Jurkat, Clone E6-1 (cell line): Measurements from ENCODE around the gene TMEM163.
"Not testable (repeated sequence)": the region's sequence is repeated elsewhere in the genome, so short reads cannot be mapped to it uniquely, and the experiment has no call there.

Experiments used
- DNase-seq: peaks from one replicate; pipeline ENCODE4 v3.0.0-alpha.2; 2011; ENCODE audit warnings: low read depth, low spot score
- H3K4me3 ChIP-seq: 2 replicates; pipeline ENCODE4 v1.5.1; 2011; ENCODE audit warnings: mild to moderate bottlenecking, low read length, control low read depth, moderate library complexity

Gene TMEM163

DNA sequence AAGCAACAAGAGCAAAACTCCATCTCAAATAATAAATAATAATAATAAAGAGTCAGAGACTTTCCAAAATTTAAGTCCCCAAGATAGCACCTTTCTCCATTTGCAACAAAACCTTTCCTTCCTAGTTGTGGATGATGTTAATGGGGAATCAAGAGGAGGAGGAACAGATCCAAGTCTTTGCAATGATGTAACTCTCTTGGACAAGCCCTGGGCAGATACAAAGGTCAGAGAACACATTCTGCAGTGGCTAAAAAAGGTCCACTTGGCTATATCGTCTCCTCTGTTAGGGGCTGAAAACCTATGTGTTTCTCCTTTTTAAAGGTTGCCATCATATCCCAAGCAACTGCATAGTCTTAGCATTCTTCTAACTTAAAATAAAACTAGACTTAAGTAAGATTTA, 151.1 kb downstream of the TMEM163 start:
- no peak overlapping the region for H3K4me3 ChIP-seq
- DNase-seq = no peak

DNA sequence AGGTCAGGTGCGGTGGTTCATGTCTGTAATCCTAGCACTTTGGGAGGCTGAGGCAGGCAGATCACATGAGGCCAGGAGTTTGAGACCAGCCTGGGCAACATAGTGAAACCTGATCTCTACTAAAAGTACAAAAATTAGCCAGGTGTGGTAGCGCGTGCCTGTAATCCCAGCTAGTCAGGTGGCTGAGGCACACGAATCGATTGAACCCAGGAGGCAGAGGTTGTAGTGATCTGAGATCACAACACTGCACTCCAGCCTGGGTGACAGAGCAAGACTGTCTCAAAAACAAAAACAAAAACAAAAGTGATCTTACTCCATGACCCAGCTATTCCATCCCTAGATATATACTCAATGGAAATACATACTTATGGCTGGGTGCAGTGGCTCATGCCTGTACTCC, 153.8 kb downstream of the TMEM163 start:
- not testable (repeated sequence) for H3K4me3 ChIP-seq, DNase-seq

DNA sequence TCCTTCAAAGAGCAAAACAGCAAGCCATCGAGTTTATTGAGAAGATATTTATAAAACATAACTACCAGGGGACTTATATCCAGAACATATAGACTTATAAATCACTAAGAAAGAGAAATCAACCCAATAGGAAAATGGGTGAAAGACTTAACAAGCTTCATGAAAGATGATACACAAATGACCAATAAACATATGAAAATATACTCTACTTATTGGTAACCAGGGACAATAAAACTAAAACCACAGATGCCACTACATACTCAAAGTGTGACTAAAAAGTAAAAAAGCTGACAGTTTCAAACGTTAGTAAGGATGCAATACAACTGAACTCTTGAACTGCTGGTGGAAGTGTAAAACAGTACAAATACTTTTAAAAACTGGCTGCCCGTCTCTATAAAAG, 154.3 kb downstream of the TMEM163 start:
- no peak for DNase-seq
- H3K4me3 ChIP-seq = no peak overlapping the region

DNA sequence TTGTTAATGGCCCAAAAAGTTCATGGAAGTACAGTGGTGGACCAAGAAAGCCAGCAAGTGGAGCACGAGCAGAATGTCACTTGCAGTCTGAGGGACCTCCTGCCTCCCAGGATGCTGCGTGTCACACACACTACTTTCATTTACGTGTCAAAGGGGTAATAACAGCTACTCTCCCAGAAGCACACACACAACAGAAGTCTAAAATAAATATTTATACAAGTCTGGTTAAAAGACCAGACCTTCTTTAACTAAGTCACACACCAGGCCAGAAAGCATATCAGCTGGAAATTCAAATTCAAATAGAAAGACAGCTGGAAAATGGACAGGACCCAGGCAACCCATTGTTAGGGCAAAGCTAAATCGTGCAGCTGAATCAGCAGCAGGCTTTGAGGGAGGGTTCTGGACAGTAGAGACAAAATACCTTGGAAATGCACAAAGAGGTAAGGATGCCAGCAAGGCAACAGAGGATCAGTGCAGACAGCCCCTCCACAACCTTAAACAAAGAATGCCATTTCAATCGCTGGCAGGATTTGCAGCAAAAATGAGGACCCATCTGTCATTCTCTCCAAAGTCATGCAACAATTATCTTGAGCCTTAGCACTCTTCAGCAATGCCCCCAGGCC, 160.5 kb downstream of the TMEM163 start:
- H3K4me3 ChIP-seq = no peak overlapping the region
- no peak for DNase-seq

DNA sequence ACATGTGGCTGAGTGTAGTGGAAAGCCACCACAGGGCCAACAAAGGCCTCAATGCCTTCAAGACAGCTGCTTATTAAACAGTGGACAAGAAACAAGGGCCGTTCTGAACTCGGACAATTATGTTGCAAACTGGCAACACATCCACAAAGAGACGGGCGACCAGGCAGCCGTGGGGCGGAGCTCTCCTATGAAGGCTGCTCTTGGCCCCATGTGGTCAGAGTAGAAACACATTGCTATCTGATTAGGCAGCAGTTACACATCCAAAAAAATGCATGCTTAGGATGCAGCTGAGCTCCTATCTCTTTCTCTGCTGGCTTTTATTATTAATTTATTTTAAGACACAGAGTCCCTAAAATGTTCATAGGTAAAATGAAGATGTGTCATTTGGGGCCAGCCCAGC, 163.4 kb downstream of the TMEM163 start:
- DNase-seq = no peak

DNA sequence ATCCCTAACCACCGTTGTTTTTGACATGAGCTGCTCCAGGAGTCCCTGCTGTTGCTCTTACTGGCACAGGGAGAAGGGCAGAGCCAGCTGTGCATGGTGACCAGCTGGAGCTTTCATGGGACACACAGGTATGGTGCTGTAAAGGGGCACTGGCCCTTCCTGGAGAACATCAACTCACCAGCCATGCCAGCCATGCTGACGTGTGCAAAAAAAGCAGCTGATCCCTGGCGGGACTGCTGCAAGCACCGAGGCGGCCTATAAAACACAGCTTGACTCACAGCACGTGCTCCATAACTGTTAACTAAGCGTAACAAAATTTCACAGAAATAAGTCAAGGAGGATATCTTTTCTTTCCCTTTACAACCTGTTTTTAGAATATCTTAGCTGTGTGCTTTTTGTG, 165.1 kb downstream of the TMEM163 start:
- no peak for DNase-seq
- no peak overlapping the region for H3K4me3 ChIP-seq

More for the DNA sequence above, 163.4 kb downstream of the TMEM163 start:
- H3K4me3 ChIP-seq = no peak overlapping the region

DNA sequence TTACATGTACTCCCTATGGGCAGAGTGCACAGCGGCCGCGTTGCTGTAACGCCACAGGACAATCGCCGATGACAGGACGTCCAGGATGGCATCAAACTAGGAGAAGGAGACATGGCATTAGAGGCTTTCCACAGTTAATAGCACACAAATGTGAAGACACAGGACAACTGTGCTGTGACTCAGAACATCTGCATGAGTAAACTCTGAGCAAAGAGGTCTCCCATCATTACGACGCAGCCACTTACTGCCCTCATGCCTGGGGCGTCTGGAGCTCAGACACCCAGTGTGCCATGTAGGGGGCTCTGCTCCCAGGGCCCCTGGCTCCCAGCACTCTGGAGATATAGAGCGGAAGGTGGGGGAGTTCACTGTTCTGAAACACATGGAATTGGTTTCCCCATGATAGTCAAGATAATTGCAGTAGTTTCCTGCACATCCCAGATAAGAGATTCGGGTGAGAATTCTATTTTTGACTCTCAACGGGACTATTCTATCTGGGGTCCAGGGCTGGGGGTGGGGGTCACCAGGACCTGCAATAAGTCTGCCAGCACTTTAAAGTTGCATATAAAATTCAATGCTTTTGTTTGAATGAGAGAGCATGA, 168.1 kb downstream of the TMEM163 start:
- no peak for DNase-seq

DNA sequence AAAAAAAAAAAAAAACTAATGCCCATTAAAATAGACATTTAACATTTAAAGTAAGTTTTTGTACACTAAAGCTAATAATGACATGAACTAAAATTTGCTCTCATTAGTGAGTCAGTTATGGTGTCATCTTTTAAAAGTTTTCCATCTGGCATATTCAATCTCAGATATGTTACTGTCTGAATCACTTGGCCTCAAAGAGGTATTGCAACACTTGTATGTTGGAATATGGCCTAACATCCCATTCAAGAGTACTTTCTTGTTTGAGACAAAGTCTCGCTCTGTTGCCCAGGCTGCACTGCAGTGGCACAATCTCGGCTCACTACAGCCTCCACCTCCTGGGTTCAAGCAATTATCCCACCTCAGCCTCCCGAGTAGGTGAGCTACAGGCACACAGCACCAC, 169.7 kb downstream of the TMEM163 start:
- no peak for DNase-seq
- H3K4me3 ChIP-seq = no peak overlapping the region

More for the DNA sequence above, 168.1 kb downstream of the TMEM163 start:
- H3K4me3 ChIP-seq = no peak overlapping the region

DNA sequence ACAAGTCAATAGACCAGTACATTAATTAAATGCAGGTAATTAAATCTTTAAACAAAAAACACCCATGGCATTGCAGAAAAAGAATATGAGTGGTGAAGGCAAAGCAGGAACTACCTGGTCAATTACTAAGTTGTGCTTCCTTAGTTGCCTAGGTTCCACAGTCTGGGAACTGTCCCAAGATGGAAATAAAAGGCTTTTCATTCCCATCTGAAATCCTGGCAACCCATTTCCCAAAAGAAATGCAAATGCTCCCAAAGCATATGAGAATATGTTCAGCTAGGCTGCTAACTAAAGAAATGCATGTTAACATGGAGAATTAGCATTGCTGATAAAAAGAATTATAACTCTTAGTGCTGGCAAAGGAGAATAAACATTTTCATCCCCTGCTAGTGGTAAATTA, 177.8 kb downstream of the TMEM163 start:
- no peak overlapping the region for H3K4me3 ChIP-seq
- no peak for DNase-seq

DNA sequence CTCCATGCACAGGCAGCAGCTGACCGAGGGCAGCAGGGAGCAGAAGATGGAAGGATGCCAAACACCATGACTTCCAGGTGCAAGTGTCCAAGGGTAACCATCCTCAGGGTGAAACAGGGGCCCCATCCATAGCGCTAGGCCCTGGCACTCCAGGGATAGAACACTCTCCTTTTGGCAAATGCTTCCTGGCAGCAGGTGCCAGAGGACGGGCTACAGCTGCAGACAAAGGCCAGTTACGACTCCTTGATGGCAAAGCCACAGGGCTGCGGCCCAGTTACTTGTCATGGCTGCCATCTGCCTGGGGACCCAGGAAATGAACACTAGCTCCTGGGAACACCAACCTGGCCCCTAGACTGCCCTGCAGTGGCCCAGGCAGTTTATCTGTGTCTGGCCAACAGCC, 178.8 kb downstream of the TMEM163 start:
- no peak for DNase-seq
- H3K4me3 ChIP-seq = no peak overlapping the region

DNA sequence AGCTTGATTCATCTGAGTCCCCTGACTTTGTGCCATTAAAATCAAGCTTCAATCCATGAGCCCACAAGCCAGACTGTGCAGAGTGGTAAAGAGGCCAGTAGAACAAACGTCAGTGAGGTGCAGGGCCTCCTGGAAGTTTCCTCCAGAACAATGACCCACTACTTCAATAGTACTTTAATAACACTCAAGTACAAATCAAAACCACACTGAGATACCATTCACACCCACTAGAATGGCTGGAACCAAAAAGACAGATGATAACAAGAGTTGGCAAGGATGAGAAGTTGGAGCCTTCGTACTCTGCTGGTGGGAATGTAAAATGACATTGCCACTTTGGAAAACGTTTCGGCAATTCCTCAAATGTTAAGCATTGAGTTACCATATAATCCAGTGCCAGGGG, 181.1 kb downstream of the TMEM163 start:
- H3K4me3 ChIP-seq = no peak overlapping the region
- no peak for DNase-seq

DNA sequence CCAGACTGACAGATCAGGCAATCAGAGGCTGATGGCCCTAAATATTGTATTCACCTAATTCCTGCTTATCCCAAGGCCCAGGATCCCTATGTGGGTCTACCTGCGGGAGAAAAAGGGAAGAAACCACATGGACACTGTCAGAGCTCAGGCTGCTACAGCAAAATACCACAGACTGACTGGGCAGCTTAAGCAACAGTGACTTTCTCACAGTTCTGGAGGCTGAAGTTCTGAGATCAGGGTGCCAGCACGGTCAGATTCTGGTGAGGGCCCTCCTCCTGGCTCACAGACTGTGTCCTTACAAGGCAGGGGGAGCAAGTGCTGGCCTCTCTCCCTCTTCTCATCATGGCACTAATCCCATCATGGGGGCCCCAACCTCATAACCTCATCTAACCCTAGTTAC, 181.7 kb downstream of the TMEM163 start:
- DNase-seq = no peak

DNA sequence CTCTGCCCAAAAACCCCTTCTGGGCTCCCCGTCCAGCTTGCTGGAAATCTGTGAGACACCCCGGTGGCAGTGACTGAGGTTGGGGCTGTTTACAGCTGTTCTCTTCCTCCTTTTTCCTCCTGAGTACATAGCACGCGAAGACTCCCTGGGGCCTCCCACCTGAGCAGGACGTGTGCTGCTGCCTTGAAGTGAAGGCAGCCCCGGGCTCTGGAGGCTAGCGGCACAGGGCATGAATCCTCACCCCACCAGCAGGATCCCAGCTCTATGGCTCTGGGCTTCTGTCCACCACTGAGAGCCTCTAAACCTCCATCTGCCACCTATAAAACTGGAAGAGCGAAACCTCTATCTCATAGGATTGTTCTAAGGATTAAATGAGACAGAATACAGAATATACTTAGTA, 182.5 kb downstream of the TMEM163 start:
- H3K4me3 ChIP-seq = no peak overlapping the region
- DNase-seq = no peak

More for the DNA sequence above, 181.7 kb downstream of the TMEM163 start:
- no peak overlapping the region for H3K4me3 ChIP-seq

DNA sequence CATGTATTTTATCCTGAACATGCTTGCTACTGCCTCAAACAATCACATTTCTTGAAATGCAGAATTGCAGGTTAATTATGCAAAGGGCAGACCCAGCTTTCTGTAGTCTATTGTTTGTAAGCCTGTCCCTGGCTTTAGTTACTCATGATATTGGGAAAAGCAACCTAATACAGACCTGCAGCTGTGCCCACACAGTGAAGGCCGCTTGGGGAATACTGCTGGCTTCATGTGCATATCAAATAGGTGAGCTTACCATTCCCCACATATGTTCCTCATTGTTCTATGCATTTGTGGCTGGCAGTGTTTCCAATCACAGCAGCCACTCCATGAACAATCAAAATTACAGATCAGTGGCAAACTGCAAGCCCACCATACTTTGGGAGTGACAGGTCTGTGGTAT, 186.3 kb downstream of the TMEM163 start:
- no peak overlapping the region for H3K4me3 ChIP-seq
- DNase-seq = no peak

DNA sequence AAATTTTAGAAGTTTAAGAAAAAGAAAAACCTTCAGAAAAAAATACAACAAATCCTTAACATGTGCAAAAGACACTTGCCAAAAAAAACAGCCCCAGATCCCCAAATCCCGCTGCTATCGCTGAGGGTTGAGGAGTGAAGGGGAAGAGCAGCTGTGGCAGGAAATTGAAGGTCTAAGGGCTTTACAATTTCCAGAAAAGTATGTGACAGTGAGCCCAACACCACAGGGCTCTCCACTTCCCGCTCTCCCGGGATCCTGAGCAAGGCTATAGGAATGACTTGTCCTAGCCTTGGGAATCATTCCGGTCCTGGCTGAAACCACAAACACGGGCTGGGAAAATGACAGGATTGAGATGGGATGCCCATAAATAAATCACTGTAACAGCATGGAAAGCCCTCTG, 191.4 kb downstream of the TMEM163 start:
- H3K4me3 ChIP-seq = no peak overlapping the region
- DNase-seq = no peak

DNA sequence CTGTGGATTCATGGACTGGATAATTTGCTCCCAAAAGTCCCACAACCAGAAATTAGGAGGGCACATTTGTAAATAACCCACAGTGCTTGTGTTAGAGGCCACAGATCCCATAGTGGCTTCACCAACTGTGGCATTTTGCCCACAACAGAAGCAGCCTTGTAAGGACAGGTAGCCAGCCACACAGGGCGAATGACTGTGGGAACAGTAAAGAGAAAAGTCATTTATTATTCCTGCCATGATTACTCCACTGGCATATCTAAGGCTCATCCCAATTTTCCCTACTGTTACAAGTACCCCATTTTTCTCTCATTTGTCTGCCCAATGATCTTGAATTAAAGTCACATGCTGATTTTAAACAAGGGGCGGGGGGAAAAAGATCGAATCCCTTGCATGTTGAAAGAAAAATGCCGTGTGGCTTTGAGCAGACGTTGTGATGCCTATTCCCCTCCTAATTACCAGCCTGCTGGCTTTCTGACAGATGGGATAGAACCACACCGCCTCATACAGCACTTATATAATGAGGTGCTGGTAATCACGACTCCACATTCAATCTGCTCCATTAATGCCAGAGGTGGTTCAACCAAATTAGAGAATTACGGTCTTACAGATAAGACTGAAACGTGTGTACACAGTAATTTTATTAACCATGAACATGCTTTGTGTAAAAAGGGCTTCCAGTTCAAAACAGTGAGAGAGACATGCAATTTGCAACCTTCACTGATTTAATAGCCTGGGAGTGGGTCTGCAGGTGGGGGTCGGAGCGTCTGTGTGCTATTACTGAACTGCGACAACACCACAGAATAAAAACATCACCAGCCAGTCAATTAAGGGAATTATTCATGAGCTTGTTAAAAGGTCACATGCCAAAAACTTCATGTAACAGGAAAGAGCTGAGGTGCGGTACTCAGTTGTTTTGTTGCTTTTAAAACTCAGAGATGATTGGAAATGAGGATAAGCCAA, 196.0 kb downstream of the TMEM163 start:
- DNase-seq = no peak
- H3K4me3 ChIP-seq = no peak overlapping the region

DNA sequence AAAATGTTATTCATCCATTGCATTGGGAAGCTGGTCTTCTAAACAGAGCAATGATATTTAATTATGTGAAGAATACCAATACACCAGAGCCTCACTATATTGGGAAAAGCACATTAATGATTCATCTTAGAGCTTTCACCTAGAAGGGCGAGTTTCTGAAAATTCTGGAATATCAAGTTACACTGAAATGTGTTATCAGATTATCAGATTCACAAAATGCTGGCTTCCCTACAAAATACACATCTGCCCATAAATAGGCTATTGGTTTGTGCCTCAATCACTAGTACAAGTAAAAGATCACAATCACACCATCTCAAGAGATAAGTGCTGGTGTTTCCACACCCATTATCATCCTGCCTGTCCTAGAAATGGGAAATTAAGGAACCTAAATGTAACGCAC, 200.7 kb downstream of the TMEM163 start:
- no peak for DNase-seq
- H3K4me3 ChIP-seq = no peak overlapping the region

DNA sequence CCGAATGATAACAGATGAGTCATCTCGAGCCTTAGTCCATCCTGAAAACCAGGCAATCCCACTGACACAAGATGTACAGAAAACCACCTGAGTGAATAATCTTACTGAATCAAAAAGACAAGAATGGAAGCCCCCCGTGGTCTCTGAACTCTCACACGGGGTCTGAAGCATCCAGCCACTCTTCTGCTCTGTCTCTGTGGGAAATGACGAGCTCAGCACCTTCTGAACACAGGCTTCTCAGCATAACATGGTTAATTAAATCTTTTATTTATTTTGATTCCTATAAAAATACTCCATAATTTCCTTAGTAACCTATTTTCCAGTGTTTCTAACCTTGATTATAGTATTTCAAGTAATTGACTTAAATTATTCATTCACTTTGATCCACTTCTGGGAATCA, 203.7 kb downstream of the TMEM163 start:
- DNase-seq = no peak

DNA sequence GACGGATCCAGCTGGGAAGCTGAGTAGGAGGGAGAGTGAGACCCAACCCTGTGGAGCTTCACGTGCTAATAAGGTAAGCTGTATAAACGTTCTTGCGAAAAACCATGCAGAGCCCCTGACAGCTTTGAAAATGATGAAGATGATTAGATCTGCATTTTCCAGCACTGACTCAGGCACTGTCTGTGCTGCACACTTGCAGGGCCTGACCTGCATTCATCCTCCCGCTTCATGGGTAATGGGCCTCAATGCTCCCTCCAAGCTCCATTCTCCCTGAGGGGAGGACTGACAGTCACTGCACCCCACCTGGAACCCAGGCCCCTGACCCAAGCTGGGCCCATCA, 205.4 kb downstream of the TMEM163 start:
- H3K4me3 ChIP-seq = no peak overlapping the region
- no peak for DNase-seq

More for the DNA sequence above, 203.7 kb downstream of the TMEM163 start:
- no peak overlapping the region for H3K4me3 ChIP-seq

DNA sequence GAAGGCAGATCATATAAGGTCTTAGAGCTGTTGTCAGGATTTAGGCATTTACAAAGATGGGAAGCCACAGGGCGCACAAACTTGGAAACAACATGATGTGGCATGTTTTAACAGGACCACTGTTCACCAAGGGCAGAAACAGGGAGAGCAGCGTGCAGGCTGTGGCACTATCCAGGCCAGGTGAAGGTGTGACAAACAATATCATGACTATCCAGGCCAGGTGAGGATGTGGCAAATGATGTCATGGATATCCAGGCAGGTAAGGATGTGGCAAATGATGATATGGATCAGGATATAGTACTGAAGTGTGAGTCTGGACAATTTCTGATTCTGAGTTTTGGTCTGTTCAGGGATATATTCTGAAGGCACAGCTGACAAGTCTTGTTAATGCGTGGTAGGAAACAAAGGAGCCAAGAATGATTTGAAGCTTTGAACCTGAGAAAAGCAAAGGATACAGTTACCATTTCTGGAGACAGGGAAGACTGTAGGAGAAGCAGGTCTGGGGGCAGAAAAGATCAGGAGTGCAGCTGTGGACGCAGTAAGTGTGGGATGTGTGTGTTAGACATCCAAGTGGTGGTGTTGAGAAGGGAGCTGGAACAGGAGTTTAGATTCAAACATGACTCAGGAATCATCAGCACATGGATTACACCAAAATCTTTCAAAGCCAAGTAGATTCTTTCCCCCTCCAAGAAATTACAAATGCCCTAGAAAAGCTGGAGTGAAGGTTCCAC, 205.9 kb downstream of the TMEM163 start:
- no peak for DNase-seq
- H3K4me3 ChIP-seq = no peak overlapping the region
